HG02973 (cell line): ENCODE results near the gene CHP2.
"Not testable (repeated sequence)": the region's sequence is repeated elsewhere in the genome, so short reads cannot be mapped to it uniquely, and the experiment has no call there.

Experiments used
- ATAC-seq: cut with Tn5 transposase; IDR thresholded peaks from one replicate; pipeline ENCODE4 v1.9.1; 2021; ENCODE audit warnings: moderate library complexity; ENCODE audit not compliant: unreplicated experiment

The CHP2 gene

DNA sequence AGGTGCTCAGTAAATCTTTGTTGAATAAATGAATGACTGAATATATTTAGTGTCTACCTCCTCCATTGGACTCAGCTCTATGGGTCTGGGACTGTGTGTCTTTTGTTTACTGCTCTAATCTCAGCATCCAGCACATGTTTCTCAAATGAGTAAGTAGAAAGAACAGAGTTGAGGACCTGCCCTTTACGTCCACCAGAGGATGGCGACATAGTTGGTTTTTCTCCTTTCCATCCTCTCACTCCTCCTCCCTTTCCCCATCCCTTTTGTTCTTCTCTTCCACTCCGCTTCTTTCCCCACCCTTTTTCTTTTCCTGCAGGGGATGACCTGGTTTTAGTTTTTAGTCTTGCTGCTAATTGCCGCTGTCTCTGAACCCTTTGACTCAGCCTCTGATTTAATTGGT, 12.1 kb upstream of the CHP2 start:
- ATAC-seq = no peak

GRCh38 chr16:23745263-23745662, 9.6 kb upstream of the CHP2 start:
- no peak for ATAC-seq

DNA sequence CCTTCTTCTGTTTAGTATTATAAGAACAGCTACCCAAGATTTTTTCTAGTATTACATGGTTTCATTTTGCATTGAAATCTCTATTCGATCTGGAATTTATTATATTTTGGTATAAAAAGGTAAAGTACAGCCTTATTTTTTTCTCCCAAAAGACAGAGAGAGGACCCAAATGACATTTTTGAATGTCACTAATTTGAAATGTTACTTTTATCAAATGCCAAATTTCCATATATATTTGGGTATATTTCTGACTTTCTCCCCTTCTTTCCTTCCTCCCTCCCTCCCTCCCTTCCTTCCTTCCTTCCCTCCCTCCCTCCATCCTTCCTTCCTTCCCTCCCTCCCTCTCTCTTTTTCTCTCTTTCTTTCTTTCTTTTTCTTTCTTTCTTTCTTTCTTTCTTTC, 6.2 kb upstream of the CHP2 start:
- ATAC-seq = no peak

- ATAC-seq = not testable (repeated sequence)
These were observed 3.8 kb upstream of the CHP2 start for GRCh38 chr16:23751053-23751452.

- ATAC-seq = no peak
These were observed 775 bp upstream of the CHP2 start for GRCh38 chr16:23753908-23754593.

GRCh38 chr16:23755484-23755809, 621 bp downstream of the CHP2 start:
- no peak for ATAC-seq

GRCh38 chr16:23757116-23757515, 2.3 kb downstream of the CHP2 start:
- ATAC-seq = no peak

- ATAC-seq = no peak
These were observed 3.3 kb downstream of the CHP2 start for GRCh38 chr16:23757937-23758619.

DNA sequence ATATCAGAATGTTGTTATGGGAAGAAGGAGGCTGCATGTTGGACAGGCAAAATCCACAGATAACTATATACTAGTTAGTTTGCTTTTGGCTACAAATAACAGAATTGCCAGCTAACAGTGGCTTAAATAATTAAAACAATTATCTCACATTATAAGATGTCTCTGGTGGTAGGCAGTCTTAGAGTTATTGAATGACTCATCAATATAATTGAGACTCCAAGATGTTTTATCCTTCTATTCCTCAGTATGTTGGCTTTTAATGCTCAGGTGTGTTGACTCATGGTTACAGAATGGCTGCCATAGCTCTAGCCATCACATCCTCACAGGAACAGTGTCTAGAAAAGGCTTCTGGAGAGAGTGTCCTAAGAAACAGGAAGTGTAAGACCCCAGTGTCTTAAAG, 11.1 kb downstream of the CHP2 start:
- no peak for ATAC-seq

GRCh38 chr16:23768581-23768980, 13.8 kb downstream of the CHP2 start:
- no peak for ATAC-seq

DNA sequence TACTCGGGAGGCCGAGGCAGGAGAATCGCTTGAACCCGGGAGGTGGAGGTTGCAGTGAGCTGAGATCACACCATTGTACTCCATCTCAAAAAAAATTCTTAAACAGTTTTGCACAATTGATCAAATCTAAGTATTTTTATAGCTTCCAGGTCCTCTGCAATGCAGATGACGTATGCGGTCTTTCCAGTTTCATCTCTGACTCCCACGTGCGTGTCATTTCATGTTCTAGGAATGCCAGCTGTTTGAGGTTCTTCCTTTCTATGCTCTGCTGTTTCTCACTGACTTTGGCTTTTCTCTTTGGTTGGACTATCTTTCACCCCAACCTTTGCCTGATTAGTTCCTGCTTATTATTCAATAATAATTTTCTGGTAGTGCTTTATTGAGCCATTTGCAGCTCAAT, 16.2 kb downstream of the CHP2 start:
- ATAC-seq = no peak

- ATAC-seq = no peak
These were observed 16.8 kb downstream of the CHP2 start for GRCh38 chr16:23771642-23772041.

DNA sequence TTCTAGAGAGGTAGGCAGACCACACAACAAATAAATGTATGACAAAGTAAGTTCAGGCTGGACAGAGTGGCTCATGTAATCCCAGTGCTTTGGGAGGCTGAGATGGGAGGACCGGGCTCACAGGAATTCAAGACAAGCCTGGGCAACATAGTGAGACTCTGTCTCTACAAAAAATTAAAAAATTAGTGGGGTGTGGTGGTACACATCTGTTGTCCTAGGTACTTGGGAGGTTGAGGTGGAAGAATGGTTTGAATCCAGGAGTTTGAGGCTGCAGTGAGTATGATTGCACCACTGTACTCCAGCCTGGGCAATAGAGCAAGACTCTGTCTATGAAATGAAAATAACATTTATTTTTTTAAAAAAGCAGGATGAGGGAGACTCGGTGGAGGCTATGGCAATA, 18.5 kb downstream of the CHP2 start:
- ATAC-seq = no peak

GRCh38 chr16:23781176-23781575, 26.4 kb downstream of the CHP2 start:
- ATAC-seq = no peak

DNA sequence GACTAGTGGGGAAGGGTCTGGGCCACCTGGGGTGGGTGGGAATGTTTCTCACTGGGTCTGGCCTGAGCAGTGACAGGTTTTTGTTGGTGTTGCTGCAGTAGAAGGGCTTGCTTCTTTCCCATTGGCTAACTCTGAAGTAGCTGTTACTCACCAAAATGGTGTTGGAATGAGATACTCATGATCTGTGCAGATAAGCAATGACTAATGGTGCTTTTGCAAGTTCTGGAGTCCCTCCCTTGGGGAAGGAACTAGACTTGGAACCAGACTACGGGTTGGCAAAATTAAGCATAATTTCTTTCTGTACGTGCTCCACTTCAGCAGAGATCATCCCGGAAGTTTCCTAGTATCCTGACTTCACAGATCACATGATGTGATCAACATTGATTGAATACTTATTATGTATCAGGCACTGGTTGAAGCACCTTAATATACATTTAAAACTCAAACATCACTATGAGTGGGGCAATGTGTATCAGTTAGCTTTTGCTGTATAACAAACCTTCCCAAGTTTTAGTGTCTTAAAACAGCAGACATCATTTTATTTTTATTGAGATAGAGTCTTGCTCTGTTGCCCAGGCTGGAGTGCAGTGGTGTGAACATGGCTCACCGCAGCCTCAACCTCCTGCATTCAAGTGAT, 30.1 kb downstream of the CHP2 start:
- no peak for ATAC-seq

DNA sequence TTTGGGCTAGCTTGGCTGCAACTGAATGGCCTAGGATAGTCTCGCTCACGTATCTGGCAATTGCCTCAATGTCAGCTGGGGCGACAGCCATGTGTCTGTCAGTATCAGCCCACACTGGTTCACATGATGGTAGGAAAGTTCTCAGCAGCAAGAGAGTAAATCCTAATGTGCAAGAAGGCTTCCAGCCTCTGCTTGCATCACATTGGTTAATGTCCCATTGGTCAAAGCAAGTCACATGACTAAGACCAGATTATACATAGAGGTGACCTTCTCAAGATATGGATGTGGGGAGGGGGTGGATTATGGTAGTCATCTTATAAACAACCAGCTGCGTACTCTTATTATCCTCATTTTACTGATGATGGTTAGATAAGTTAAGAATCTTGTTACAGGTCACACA, 31.0 kb downstream of the CHP2 start:
- no peak for ATAC-seq

DNA sequence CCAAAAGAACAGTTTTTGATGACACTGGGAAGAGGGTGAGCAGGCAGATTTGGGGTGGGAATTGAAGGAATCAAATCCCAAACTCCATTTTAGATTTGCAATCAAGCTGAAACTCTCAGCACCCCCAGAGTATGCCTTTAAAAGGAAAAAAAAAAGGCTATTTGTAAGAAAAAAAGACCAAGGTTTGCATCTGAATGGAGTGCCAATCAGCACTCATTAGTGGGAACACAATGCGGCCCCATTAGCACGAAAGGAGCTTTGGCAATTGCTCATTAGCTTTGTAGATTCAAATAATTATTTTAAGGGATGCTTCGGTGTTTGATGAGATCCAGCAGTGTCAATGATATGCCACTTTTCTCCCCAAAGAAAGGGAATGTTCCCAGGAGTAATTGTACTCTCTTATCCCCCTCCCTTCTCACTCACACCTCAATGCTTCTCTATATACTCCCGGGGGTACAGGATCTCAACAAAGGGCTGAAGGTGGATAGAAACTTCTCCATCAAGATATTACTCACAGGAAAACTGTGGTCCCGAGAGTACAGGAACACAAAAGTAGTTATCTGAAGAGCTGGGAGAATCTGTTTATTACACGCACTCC, 32.2 kb downstream of the CHP2 start:
- ATAC-seq = no peak

- no peak for ATAC-seq
These were observed 33.9 kb downstream of the CHP2 start for GRCh38 chr16:23788685-23789084.

GRCh38 chr16:23795378-23795777, 40.6 kb downstream of the CHP2 start:
- no peak for ATAC-seq

DNA sequence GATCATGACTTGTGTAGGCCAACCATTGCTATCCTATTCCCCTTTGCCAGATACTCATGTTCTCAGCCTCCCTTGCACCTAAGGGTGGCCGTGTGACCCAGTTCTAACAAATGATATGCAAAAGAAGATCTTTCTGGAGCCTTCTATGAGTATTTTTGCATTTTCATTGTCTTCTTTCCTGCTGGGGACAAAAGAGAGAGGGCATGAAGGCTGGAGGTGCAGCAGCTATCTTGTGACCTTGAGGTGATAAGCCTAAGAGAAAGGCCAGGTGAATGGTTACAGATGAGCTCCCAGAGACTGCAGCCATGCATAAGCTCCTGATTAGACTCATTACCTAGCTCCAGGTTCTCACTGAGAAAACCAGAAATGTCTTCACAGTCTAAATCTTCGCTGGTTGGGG, 42.1 kb downstream of the CHP2 start:
- ATAC-seq = no peak

- no peak for ATAC-seq
These were observed 46.6 kb downstream of the CHP2 start for GRCh38 chr16:23801378-23801777.

DNA sequence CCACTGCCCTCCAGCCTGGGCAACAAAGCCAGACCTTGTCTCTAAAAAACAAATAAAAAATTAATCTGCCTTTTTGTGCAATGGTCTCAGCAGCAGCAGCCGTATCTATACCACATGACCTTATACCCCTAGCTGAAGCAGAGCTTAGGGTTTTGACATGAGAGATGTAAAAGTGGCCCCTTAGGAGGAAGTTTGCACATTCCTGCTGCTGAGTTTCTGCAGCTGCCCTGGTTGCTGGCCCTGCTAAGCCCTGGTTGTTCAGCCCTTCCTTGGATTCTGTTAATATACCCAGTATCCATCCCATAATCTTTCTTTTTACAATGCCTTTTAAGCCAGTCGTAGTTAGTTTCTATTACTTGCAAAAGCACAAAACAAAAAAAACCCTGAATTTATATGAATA, 48.0 kb downstream of the CHP2 start:
- ATAC-seq = no peak
